ENCODE results near the gene SS18.

Gene SS18

GRCh38 chr18:26039203-26039602 lies 51.2 kb downstream of the SS18 start:
- TF ChIP-seq CTCF (IDR thresholded peaks at IDR 0.05; ENCODE audit: extremely low read depth, insufficient read depth, missing control alignments), result no peak
- in situ Hi-C loops (cut with MboI; ENCODE audit: low pct_unique_long_range_greater_than_20kb, low sequenced_read_pairs, unreplicated experiment), result no loop called here
- no peak for DNase-seq (ENCODE audit: low spot score)

- DNase-seq (ENCODE audit: low spot score), result no peak
- in situ Hi-C loops (cut with MboI; ENCODE audit: low pct_unique_long_range_greater_than_20kb, low sequenced_read_pairs, unreplicated experiment), result no loop called here
- TF ChIP-seq CTCF (IDR thresholded peaks at IDR 0.05; ENCODE audit: extremely low read depth, insufficient read depth, missing control alignments), result no peak
Measured at GRCh38 chr18:26036635-26037034, 53.8 kb downstream of the SS18 start.

- DNase-seq (ENCODE audit: low spot score), result no peak
- TF ChIP-seq CTCF (IDR thresholded peaks at IDR 0.05; ENCODE audit: extremely low read depth, insufficient read depth, missing control alignments), result no peak
- in situ Hi-C loops (cut with MboI; ENCODE audit: low pct_unique_long_range_greater_than_20kb, low sequenced_read_pairs, unreplicated experiment), result no loop called here
Measured at GRCh38 chr18:26034850-26035497, 55.4 kb downstream of the SS18 start.

- DNase-seq (ENCODE audit: low spot score), result no peak
- in situ Hi-C loops (cut with MboI; ENCODE audit: low pct_unique_long_range_greater_than_20kb, low sequenced_read_pairs, unreplicated experiment), result no loop called here
- TF ChIP-seq CTCF (IDR thresholded peaks at IDR 0.05; ENCODE audit: extremely low read depth, insufficient read depth, missing control alignments), result no peak
Measured at GRCh38 chr18:26022585-26022984, 67.8 kb downstream of the SS18 start.

GRCh38 chr18:26021061-26021754 lies 69.2 kb downstream of the SS18 start:
- DNase-seq (ENCODE audit: low spot score), result no peak
- in situ Hi-C loops (cut with MboI; ENCODE audit: low pct_unique_long_range_greater_than_20kb, low sequenced_read_pairs, unreplicated experiment), result no loop called here
- no peak for TF ChIP-seq CTCF (IDR thresholded peaks at IDR 0.05; ENCODE audit: extremely low read depth, insufficient read depth, missing control alignments)

GRCh38 chr18:26017929-26018328 lies 72.5 kb downstream of the SS18 start:
- TF ChIP-seq CTCF (IDR thresholded peaks at IDR 0.05; ENCODE audit: extremely low read depth, insufficient read depth, missing control alignments), result peak; percentile 24
- DNase-seq (ENCODE audit: low spot score), result peak; percentile 7
- in situ Hi-C loops (cut with MboI; ENCODE audit: low pct_unique_long_range_greater_than_20kb, low sequenced_read_pairs, unreplicated experiment), result no loop called here
